GM19324 (cell line): ENCODE results near the gene KRT83.

Source experiments
- ATAC-seq: cut with Tn5 transposase; IDR thresholded peaks from one replicate; pipeline ENCODE4 v1.9.1; 2021; ENCODE audit warnings: mild to moderate bottlenecking, moderate library complexity; ENCODE audit not compliant: unreplicated experiment, low FRiP score

Gene KRT83

GRCh38 chr12:52268212-52268611, 53.0 kb downstream of the KRT83 start:
- no peak for ATAC-seq

- ATAC-seq: no peak
Observed at GRCh38 chr12:52267699-52268098, 53.5 kb downstream of the KRT83 start.

GRCh38 chr12:52267266-52267665, 53.9 kb downstream of the KRT83 start:
- ATAC-seq: no peak

- no peak for ATAC-seq
Observed at GRCh38 chr12:52266514-52266913, 54.7 kb downstream of the KRT83 start.

- ATAC-seq: no peak
Observed at GRCh38 chr12:52264435-52264825, 56.8 kb downstream of the KRT83 start.
